EH (cell line): ENCODE data around the gene GJA10.

Experiments
- DNase-seq: peaks from one replicate; pipeline ENCODE4 v3.0.0-alpha.2; 2015; ENCODE audit warnings: low read depth

GJA10 gene

DNA sequence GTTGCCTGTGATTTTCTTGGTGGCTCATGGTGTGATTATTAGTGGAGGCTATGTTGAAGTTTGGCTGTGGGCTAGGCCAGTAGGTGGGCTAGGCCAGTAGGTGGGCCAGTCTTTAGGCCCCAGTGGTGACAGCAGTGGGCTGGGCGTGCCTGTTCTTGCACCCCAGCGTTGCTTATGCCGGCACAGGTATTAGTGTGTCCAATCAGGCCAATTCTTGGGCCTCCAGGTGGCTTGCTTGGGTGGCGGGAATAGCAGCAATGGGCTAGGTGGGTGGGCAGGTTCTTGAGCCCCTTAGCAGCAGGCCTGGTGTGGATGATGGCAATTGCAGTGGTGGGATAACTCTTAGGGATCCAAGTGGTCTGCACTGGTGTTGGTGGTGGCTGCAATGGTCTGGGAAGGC, 22.9 kb downstream of the GJA10 start:
- DNase-seq: no peak

DNA sequence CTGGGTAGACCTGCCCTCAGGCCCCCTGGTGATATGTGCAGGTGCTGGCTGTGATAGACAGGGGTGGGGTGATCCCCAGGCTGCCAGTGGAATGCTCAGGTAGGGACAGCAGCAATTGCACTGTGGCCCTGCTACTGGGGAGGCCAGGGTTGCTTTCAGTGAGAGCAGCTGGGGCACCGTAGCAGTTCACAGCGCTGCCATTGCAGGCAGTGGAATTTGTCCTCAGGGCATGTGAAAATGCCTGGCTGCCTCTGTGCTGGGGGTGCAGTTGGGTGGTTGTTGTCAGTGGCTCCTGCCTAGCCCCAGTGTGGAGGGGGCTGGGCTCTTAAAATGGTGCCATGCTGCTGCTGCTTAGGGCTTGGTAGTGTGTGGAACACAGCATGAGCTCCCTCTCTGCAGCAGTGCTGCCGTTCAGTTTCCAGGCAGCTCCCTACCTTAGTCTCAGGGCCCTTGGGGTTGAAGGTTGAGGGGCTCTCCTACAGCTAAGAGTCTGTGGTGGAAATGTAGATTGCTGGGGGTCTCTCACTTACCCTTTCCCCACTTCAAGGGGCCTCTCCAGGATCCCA, 23.6 kb downstream of the GJA10 start:
- no peak for DNase-seq

DNA sequence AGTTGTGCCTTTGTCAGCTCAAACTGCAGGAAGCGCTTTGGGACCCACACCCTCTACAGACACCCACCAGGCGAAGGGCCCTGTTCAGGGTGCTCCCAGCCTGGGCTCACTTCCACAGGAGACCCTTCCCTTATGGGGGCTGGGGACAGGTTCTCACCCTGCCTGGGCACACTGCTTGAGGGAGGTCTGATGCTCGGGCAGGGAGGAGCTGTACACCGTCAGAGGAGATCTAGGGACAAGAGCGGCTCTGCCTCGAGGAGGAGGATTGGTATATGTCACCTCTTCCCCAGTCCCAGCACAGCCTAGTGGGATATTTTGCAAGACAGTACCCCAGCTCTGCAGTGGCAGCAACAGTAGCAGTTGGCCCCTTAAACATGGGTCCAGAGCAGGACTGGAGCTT, 26.9 kb downstream of the GJA10 start:
- no peak for DNase-seq

DNA sequence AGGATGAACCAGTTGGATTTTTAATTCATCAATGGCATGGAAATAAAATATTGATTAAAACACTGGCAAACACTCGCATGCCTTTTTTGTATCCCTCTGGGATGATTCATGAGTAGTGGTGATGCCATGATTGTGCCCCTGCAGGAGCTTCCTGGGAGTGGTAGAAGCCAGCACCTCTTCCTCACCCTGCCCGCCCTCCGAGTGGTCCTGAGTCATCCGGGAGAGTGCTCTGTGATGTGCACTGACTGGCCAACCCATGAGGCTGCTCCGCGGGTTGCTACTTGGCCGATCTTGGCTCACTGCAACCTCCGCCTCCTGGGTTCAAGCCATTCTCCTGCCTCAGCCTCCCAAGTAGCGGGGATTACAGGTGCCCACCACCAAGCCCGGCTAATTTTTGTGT, 27.4 kb downstream of the GJA10 start:
- DNase-seq: no peak

DNA sequence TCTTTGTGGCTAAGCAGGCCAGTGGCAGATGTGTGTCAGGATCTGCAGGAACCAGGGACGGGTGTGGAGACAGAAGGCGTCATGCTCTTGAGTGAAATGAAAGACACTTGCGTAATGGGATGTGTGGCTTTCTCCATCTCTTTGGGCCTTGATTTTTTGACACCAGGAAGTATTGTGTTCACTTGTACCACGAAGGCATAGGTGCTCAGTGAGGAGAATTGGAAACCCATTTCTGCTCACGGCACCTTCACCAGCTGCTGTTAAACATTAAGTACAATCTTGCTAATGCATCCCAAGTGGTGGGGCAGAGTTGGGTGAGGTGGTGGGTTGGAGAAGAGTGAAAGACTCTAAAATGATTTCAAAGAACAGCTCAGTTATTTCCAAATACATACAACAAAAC, 30.0 kb downstream of the GJA10 start:
- no peak for DNase-seq

DNA sequence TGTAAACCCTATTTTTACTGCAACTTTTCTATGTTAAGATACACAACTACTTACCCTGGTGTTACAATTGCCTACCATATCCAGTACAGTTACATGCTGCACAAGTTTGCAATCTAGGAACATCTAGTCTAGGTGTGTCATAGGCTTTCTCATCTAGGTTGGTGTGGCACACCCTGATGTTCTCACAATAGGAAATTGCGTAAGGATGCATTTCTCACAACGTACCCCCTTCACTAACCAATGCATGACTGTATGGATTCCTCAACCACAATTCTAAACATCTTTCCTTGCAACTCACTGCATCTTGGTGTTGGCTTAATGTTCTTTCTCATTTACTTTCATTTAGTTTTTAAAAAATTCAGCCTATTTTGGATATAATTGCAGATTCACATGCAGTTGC, 31.6 kb downstream of the GJA10 start:
- no peak for DNase-seq

DNA sequence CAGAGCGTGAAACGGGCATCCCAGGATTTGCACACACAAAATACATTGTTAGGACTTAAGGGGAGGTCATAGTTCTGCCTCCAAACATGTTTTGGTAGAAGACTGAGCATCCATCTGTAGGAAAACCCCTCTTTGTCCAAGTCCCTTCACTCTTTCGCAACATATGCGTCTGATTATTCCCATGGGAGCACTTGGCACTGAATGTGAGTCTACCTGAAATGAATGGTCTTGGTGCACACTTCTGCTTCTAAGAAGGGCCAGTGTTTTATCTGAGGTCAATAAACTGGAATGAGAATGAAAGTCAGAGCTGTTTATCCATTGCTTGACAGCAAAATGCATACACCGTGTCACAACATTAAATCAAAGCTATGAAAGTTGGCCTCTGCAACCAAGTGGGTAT, 33.0 kb downstream of the GJA10 start:
- DNase-seq: no peak

DNA sequence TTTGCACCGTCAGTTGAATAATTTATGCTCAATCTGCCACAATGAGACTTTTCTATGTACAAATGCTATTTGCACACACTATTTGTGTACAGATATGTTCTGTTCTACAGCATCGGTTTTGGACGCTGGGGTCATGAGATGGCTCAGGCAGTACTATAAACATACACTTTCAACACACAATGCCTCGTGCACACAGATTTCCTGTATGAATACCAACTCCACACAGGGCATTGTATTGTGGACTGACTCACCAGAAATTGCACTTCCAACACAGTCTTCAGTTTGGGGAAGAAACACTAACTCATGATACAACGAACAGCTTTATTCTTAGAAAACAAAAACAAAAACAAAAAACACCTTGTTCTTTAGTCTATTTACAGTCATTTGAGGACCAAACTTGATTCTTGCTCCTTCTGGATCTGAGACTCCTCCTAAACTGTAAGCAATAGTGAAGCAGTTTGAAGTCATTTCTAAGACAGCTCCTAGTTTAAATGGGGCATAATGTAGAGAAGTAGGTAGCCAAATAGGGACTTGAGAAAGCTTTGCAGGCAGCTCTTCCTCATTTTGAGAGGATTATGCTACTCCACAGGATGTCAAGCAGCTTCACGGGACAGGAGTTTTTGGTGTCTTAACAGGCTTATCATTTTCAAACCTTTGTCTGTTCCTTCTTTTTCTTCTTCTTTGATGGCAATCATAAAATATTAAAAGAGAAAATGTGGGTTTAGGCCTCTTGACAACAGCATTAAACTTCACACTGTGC, 33.7 kb downstream of the GJA10 start:
- DNase-seq: no peak

DNA sequence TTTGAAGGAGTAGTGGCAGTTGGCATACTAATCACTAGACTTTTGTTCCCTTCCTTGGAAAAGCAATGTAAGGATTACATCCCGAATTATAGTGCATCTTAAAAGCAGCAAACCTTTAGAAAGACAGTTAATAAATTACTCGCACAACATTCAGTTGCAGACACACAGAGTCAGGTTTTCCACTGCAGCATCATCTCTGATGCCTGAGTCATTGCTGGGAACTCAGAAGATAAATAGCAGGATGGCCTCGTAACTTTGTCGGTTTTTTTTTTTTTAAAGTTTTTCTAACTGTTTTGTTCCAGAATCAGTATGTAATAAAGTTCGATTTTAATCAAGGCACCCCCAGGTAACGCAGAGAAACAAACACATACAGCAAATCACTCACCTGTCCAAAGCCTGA, 34.3 kb downstream of the GJA10 start:
- DNase-seq: peak; percentile 51

DNA sequence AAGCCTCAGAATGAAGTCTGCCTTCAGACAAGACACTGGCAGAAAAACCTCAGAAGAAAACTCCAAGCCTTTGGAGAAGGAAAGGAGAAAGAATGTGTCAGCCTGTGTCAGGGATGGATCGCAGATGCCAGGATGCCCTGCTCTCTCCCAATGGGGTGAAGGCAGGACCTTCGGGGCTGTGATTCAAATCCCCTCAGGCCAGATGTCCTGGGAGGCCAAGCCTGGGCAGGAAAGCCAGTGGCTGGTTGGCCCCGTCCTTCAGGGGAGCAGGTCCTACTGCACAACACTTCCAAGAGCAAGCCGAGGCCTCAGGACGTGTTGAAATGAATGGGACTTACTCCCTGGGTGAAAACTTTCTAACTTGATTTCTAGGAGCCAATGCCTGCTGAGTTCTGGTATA, 36.5 kb downstream of the GJA10 start:
- DNase-seq: no peak

DNA sequence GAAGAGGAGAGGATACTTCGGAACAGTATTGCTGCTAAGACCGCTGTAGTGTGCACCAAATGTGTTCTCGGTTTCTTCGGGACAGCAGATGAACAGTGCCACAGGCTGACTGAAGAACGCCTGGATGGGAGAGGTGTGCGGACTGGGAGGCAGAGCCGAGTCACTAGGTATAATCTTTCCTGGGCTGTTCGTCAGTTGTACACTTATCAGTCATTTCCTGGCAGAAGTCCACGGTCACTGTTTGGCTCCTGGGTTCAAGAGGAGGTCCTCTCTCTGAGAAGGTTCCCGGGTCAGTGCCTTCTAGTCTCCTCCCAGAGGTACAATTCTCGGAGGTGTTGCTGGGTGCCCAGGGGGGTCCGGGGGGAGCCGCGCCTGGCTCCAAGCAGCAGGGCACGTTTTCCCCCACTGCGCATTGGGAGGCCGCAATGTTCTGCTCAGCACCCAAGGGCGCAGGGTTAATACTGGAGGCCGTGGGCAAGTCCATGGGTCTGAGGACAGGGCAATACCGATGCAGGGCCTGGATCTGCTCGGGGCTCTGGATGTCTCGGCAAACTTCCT, 38.1 kb downstream of the GJA10 start:
- DNase-seq: no peak

DNA sequence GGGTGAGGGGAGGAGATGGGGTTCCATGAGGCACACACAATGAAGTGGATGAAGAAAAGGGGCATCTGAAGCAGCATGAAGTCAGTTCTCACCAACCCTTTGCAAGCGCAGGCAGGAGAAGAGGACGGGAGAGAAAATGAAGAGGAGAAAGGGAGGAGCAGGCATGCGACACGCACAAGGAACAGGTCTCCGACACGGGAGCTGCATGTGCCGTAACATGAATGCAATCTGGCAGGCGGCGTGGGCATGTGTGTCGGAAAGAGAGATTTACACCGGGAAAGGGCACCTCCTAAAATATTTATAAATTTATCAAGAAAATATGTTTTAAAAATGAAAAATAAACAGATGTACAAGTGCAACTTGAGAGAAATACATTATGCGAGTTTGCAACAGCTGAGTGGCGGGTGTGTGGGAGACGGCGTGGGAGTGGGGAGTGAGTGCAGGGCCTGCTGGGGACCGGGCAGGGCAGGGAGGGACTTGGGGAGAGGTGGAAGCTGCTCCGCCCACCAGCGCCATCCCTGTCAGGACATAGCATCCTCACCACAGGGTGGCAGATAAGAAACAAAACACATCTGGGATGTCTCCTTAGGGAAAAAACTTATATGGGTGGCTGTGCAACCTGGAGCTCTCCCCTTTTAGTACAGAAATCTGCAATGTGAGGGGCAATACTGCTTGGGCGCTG, 40.6 kb downstream of the GJA10 start:
- DNase-seq: no peak

DNA sequence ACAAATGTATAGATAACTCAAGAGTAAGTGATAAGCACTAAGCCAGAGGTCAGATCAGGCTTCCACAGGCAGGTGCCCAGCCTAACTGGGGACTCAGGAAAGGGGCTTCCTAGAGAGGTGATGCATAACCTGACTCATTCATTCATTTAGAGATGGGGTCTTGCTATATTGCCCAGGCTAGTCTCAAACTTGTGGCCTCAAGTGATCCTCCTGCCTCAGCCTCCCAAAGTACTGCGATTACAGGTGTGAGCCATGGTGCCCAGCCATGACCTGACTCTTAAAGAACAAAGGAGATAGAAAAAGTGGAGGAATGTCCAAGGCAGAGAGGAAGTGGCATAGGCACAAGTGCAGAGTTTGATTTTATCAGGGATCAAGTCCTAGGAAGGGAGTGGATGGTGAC, 41.9 kb downstream of the GJA10 start:
- DNase-seq: no peak

DNA sequence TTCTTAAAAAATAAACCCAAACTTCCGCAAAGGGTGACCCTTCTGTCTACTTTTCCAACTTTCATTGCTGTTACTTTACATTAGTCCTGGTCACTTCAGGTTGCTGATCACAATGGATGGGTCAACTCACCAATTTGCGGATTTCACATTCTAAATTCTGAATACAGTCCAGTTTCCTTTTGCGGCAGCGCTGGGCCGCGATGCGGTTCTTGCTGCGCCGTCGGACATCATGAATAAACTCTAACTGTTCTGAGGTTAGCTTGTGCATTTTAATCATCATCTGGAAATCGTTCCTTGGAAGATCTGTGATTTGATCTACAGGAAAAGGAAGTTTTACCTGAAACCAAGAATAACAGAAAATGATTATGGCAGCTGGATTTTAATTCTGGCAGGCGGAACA, 43.7 kb downstream of the GJA10 start:
- no peak for DNase-seq

DNA sequence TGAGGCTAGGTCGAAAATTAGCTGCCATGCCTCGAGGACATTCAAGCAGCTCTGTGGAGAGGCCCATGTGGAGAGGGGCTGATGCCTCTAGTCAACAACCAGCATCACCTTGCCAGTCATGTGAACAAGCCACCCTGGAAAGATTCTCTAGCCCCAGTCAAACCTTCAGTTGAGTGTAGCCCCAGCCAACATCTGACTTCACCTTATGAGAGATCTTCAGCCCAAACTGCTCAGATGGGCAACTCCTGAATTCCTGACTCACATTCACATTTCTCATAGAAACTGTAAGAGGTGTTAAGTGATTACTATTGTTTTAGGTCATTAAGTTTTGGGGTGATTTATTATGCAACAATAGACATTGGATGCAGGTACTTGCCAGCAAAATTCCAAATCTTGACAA, 44.9 kb downstream of the GJA10 start:
- DNase-seq: no peak

DNA sequence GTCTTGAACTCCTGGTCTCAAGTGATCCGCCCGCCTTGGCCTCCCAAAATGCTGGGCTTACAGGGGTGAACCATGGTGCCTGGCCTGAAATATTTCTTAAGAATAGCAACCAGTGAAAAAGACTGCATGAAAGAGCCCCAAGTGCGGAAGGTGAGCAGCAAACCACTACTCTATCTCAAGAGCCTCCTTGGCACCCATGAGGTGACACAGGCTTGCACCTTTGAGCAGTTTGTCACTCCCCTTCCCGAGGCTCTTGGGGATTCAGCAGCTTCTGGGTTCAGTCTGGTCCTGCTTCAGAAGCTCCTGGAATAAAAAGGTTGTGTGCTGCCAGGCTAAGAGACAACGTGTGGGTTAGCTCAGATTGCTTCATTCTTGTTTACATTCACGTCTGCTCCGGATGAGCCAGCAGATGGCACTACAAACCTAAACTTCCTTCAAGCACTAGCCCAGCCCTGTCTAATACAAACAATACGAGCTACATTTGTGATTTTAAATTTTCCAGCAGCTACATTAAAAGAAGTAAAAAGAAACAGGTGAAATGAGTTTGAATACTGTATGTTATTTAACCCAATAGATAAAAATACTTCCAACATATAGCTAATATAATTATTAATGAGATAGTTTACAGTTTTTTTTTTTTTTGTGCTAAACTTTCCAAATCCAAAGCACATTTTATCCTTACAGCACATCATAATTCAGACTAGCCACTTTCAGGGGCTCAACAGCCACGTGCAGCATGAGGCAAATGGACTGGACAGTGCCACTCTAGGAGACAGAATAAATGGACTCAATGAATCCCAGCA, 46.2 kb downstream of the GJA10 start:
- peak; percentile 83 for DNase-seq

DNA sequence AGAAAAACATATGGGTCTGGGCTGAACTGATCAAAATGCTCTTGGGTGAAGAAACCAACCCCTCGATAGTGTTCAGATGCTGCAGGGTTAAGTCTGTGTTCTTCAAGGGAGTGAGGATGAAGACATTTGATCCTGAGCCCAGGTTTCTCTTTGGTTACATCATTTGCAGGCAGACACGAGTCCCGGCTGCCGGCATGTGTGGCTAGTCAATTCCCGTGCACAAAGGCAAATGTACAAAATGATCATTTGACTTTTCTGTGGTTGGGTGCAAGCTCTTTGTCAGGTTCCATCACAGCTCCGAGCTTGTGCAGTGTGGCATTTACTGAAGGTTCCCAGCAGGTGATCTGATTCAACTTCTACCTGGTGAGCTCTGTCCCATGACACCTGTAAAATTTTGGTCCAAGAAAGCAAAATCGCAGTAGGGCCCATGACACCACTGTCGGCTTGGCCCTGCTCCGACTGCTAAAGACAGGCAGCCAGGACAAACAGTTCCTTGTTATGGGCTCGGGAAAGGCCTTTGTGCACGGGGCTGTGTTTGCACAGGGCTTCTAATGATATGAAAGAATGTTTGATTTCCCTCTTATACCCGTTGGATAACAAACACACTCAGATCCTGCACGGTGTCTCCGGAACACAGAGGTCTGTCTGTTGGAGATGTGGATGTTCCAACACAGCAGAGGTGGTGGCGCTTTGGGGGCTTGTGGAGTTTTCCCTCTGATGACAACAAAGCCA, 46.9 kb downstream of the GJA10 start:
- DNase-seq: no peak

DNA sequence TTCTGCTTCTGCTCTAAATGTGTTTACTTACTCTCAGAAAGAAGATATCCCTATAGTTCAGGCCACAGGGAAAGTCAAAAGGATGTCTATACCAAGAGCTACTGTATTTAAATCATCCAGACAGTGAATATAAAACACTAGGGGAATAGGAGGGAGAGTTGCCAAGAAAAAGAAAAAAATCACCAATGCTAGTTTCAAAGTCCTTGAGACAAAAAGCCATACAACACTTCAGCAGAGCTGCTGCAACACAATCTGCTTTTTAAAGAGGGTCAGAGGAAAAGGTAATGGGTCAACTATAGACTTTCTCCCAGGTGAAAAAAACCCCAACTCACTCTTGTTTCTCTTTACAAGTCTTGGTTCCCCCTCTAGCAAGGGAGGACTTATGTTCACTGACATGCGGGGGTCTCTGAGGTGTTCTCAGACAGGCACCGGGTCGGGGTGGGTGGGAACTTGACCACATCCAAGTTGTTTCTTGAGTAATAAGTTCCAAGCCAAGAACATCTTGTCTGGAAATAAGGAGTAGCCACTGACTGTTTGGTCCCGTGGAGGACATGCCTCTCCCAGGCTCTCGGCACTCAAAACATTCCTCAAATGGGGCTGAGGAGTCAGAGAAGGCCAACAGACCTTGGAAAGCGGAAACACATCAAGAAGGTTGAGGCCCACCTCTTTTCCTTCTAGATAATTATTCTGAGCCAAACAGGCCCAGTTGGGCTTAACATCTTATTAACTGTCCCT, 47.7 kb downstream of the GJA10 start:
- no peak for DNase-seq

DNA sequence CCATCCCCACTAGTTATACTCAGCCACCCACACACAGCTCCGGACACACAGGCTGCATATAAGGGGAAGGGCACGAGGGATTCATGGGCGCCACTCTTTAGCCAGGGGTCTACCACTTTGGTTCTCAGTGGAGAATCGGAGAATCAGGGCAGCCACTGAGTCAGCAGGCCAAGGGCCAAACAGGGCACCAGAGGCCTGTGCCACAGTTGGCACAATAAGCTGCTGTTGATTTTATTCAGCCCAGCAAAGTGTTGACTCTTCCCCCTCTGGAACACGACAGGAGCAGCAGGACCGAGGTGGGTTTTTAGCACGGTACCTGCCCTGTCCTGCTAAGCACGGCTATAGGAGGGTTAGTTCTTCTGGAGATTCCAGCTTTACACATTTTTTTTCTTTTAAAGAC, 48.3 kb downstream of the GJA10 start:
- no peak for DNase-seq

DNA sequence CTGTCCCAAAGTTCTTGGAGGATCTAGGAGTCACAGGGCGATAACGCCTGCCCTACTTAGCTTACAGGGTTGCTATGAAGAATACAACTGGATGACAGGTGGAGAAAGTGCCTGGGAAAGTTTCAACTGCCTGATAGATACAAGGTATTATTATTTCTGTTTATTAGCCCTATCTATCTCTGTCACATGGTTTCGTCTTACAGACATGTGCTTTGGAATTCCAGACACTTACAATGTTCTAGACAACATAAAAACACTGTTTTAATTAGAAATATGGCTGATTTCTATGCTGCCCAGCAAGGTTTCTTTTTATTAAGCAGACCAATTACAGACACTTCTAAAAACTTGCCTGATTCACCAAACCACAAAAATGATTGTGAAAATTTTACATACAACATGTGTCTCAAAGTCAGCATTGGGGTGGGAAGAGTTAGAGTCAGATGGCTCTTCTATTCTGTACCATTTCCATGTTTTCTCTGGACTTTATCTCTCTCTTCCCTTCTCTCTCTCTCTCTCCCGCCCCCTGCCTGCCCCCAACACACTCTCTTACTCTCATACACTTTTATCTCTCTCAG, 50.0 kb downstream of the GJA10 start:
- no peak for DNase-seq
